Left ventricle myocardium inferior (tissue), 1 donor: Measurements from ENCODE around the gene IP6K3. TPM values are rescaled to one million over a fixed set of nuclear protein-coding genes. Genes with fewer than 3 reads are reported as not detected.

Source experiments
- DNase-seq: peaks from one replicate; pipeline ENCODE4 v3.0.0-alpha.2; 2020
- H3K27ac ChIP-seq: fragments of 200-600 bp; replicated peaks from 2 replicates; pipeline ENCODE4 v1.8.0; 2021
- H3K27me3 ChIP-seq: fragments of 200-600 bp; 2 replicates; pipeline ENCODE4 v1.8.0; 2021; ENCODE audit warnings: low read depth
- H3K36me3 ChIP-seq: fragments of 200-600 bp; 2 replicates; pipeline ENCODE4 v1.8.0; 2021
- H3K4me1 ChIP-seq: fragments of 200-600 bp; 2 replicates; pipeline ENCODE4 v1.8.0; 2021
- H3K4me3 ChIP-seq: fragments of 200-600 bp; 2 replicates; pipeline ENCODE4 v1.8.0; 2021; ENCODE audit warnings: mild to moderate bottlenecking, moderate library complexity
- H3K9me3 ChIP-seq: fragments of 200-600 bp; replicated peaks from 2 replicates; pipeline ENCODE4 v1.8.0; 2021
- intact Hi-C: fragments of 100-400 bp; cut with micrococcal nuclease; formaldehyde crosslinking; loops from one replicate; pipeline ENCODE4 v1.11.0; 2022
- total RNA-seq: library from RNA; stranded (reverse); fragmentation: NEBNext Ultra II Directional; extraction: Animal tissue kit (Norgen Biotek cat#: 25700); gene quantifications from one replicate; pipeline ENCODE4 v1.2.1, GENCODE V29; 2021
- TF ChIP-seq, protein P1 (sequence below): fragments of 200-600 bp; IDR thresholded peaks from 2 replicates; pipeline ENCODE4 v1.8.0; 2021; ENCODE audit warnings: antibody characterized with exemption, mild to moderate bottlenecking, borderline replicate concordance
- donor health status: DM: no; HTN: yes; CAD: no; lungs with severe emphysema.

Gene IP6K3
- total RNA-seq, 1 donor from 2014 or later, result 42.0 TPM

DNA sequence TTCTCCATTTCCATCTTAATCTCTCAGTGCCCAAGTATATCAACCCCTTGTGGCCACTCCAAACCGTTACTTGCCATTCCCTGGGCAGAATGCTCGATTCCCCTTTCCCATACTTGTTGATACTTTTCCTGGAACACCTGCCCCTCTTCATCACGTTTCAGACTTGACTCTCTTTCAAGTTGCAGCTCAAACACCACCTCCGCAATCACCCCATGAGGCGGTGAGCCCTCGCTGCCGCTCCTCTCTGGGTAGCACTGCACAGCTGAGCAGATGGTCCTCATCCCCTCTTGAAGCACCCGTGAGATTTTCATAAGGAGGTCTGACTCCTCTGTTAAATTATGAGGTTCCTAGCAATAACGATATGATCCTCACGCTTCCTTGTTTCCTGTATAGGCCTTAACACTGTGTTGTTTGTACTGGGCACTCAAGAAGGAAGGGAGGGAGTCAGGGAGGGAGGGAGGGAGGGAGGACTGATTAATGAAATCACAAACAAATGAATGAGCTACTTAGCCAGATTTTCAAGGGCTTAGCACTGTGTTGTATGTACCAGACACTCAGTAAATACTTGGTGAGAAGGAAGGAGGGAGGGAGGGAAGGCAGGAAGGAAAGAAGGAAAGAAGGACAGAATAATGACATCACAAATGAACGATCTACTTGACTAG, 27.2 kb downstream of the IP6K3 start:
- intact Hi-C loops, result no loop called here
- DNase-seq, result no peak
- peak overlapping the region; percentile 12 for H3K27ac ChIP-seq

DNA sequence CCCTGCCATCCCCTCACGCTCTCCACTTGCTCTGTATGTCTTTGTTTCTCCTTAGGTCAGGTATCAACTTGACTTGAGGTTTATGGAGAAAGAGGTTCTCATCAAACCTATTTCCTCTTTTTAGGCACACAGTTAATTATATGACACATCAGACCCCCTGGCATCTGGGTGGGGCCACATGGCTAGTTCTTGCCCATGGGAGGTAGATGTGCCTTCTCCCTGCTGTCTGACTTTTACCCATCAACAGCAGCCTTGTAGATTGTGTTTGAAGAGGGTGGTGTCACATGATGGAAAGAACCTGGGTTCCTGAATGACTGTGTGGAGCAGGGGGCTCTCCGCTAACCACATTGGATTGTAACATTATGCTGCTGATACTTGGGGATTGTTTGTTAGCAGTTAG, 28.0 kb downstream of the IP6K3 start:
- H3K27ac ChIP-seq, result peak overlapping the region; percentile 58
- DNase-seq, result no peak
- intact Hi-C loops, result no loop called here
- H3K4me1 ChIP-seq, result peaks cover 48% of the 10 kb centered on the region
- H3K27me3 ChIP-seq, result no peaks in the 10 kb centered on the region
- TF ChIP-seq, protein P1, sequence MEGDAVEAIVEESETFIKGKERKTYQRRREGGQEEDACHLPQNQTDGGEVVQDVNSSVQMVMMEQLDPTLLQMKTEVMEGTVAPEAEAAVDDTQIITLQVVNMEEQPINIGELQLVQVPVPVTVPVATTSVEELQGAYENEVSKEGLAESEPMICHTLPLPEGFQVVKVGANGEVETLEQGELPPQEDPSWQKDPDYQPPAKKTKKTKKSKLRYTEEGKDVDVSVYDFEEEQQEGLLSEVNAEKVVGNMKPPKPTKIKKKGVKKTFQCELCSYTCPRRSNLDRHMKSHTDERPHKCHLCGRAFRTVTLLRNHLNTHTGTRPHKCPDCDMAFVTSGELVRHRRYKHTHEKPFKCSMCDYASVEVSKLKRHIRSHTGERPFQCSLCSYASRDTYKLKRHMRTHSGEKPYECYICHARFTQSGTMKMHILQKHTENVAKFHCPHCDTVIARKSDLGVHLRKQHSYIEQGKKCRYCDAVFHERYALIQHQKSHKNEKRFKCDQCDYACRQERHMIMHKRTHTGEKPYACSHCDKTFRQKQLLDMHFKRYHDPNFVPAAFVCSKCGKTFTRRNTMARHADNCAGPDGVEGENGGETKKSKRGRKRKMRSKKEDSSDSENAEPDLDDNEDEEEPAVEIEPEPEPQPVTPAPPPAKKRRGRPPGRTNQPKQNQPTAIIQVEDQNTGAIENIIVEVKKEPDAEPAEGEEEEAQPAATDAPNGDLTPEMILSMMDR, result no peak
- no peaks in the 10 kb centered on the region for H3K9me3 ChIP-seq
- H3K4me3 ChIP-seq, result no peak overlapping the region
- H3K36me3 ChIP-seq, result peaks cover 7% of the 10 kb centered on the region

More for the DNA sequence above, 27.2 kb downstream of the IP6K3 start:
- TF ChIP-seq, protein P1, result no peak
- no peak overlapping the region for H3K4me3 ChIP-seq
- H3K27me3 ChIP-seq, result no peaks in the 10 kb centered on the region
- no peaks in the 10 kb centered on the region for H3K9me3 ChIP-seq
- peaks cover 55% of the 10 kb centered on the region for H3K4me1 ChIP-seq
- H3K36me3 ChIP-seq, result peaks cover 7% of the 10 kb centered on the region

DNA sequence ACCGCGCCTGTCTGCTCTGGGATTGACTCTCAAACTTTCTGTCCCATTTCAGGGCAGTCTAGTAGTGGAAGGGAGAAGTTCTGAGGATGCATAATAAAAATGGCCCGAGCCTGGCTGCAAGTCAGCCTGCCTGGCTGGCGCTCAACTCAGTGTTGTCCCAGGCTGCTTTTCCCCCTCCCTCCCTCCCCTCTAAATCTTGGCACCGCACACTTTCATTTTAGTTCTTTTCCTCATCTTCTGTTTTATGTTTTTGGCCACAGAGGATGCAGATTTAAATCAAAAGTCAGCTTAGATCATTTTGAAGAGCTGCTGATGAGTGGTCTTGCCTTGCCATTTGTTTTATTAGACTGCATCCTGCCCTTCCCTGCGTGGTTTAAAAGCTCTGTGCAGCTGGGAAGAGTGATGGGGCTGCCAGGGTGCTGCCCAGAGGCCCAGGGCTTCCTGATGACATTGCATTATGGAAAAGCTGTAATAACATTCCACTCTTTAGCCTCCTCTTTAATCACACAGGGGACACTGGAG, 28.7 kb downstream of the IP6K3 start:
- Histone ChIP-seq H3K9me3 (no peaks in the 10 kb centered on the region), H3K4me3 (no peak overlapping the region), H3K4me1 (peaks cover 42% of the 10 kb centered on the region), H3K27ac (peak overlapping the region; percentile 58), H3K36me3 (no peaks in the 10 kb centered on the region), H3K27me3 (no peaks in the 10 kb centered on the region)
- TF ChIP-seq, protein P1, result no peak
- DNase-seq, result no peak
- intact Hi-C loops, result no loop called here

DNA sequence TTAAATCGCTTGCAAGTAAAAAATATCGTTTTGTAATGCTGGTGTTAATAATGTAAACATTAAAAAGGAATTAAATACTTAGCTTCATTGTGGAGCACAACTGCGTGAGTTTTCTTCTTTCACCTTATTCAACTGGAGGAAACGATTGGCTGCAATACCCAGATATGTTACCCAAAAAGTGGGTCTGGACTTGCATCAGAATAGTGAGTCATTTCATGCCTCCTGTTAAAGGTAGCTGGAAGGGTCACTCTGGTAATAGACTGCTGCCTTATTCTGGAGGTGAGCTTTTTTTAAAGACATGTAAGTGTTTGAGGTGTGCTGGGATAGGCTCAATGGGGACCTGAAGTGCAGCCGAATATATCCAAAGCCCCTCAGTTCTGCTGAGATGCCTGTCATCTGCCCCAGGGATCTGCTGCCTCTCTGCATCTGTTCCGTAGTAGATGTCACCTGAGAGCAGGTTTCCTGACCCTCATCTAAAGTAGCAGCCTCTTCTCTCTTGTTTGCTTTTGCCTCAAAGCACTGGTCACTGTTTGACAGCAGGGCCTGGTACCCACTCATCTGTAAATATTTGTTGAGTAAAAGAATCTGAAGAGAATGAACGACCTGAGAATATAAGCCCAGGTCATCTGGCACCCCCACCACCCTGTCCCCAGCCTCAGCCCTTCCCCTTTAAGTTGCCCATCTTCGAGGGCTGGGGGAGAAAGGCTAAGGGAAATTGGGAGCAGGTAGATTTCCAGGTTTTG, 29.6 kb downstream of the IP6K3 start:
- DNase-seq, result no peak
- TF ChIP-seq, protein P1, result no peak
- no peaks in the 10 kb centered on the region for H3K27me3 ChIP-seq
- intact Hi-C loops, result no loop called here
- H3K9me3 ChIP-seq, result no peaks in the 10 kb centered on the region
- H3K4me3 ChIP-seq, result no peak overlapping the region
- no peaks in the 10 kb centered on the region for H3K36me3 ChIP-seq
- H3K27ac ChIP-seq, result peak overlapping the region; percentile 58
- H3K4me1 ChIP-seq, result peaks cover 35% of the 10 kb centered on the region

DNA sequence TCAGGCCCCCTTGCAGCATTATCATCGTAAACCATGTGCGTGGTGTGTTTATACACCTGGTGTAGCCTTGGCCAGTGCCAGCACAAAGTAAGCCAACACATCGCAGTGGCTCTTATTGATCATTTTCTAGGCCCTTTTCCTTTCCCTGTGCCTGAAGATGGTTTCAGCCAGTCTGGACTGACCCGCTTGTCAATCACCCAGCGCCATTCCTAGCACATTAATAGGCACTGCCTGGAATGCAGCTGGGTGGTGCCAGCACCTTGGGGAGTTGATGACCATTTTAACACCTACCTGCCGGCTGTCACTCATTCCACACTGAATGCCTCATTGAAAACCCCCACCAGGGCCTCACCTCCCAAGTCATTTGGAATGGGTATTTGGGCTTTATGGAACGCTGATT, 30.3 kb downstream of the IP6K3 start:
- no peaks in the 10 kb centered on the region for H3K27me3 ChIP-seq
- intact Hi-C loops, result no loop called here
- H3K27ac ChIP-seq, result no peak overlapping the region
- no peak overlapping the region for H3K4me3 ChIP-seq
- H3K36me3 ChIP-seq, result no peaks in the 10 kb centered on the region
- TF ChIP-seq, protein P1, result no peak
- H3K4me1 ChIP-seq, result peaks cover 35% of the 10 kb centered on the region
- no peak for DNase-seq
- no peaks in the 10 kb centered on the region for H3K9me3 ChIP-seq
